Measurements from ENCODE around the gene CNTLN. TPM values are rescaled to one million over a fixed set of nuclear protein-coding genes. Genes with fewer than 3 reads are reported as not detected.

The CNTLN gene
- total and polyA plus RNA-seq, 9 of the 15 experiments (the other 6 are each of a cell fraction or from before 2014, with no cell fraction given), result 0.08 TPM; not detected in 8

DNA sequence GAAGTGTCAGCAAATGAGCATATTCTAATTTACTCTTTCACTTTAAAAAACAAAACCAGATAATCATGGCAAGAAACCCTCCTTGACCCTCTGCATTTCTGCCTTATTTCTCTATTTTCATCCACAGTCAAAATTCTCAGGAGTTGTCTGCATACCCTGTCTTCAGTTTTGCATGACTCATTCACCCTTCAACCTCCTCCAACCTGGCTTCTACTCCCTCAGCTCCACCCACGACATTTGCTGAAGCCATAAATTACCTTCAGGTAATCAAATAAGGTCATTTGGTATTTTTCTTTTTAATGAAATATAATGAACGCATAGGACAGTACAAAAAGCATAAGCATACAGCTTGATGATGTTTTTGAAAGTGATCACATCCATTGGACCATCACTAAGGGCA, 416.2 kb downstream of the CNTLN start:
- TF ChIP-seq RBM39 (optimal IDR thresholded peaks at IDR 0.05; ENCODE audit: low read depth, low read length) (no peak), ZNF57 (CRISPR knock-in tag; IDR thresholded peaks at IDR 0.05) (no peak), GTF2E2 (tag; IDR thresholded peaks at IDR 0.05) (no peak), ARID1B (IDR thresholded peaks at IDR 0.05) (no peak)
- DNase-seq (ENCODE audit: extremely low read depth in 1 of 4, low spot score in 3 of 4) (no peak), FAIRE-seq (no peak), ATAC-seq (no peak)
- H3K9me1 ChIP-seq (ENCODE audit: control insufficient read depth, insufficient read depth, low read length), result no peaks in the 10 kb centered on the region
- BruUV-seq (replicated peaks), result no TSS peak
- no peaks in the 10 kb centered on the region for H4K20me1 ChIP-seq (replicated peaks; ENCODE audit: control insufficient read depth, insufficient read depth, low read length)
- WGBS (ENCODE audit: insufficient coverage, low coverage, missing lambda C conversion rate), result 0% methylated on average over 2 of the region's 2 CpGs
- ChIA-PET POLR2A (no interaction called here), CTCF (ENCODE audit: low intra/inter-chr PET ratio) (no interaction called here)
- no peaks in the 10 kb centered on the region for H3K27me3 ChIP-seq (ENCODE audit: control insufficient read depth in 2 of 2, insufficient read depth in 2 of 2, low read length in 2 of 2)
- H3K4me3 ChIP-seq, result no peak overlapping the region
- intact Hi-C loops (cut with micrococcal nuclease) (no loop called here), in situ Hi-C loops (cut with MboI) (no loop called here)
- no peaks in the 10 kb centered on the region for H3K36me3 ChIP-seq (ENCODE audit: control insufficient read depth, insufficient read depth, low read length)
- no peak overlapping the region for H3K4me2 ChIP-seq (ENCODE audit: insufficient read depth, low read length)
- H3K79me2 ChIP-seq (ENCODE audit: control insufficient read depth, insufficient read depth, low read length), result no peaks in the 10 kb centered on the region
- H3K9me3 ChIP-seq (replicated peaks; ENCODE audit: control insufficient read depth, insufficient read depth, low read depth, low read length), result no peaks in the 10 kb centered on the region
- H3K4me1 ChIP-seq (replicated peaks in 1 of 2; ENCODE audit: control insufficient read depth in 2 of 2, insufficient read depth in 2 of 2, low read length in 2 of 2), result no peaks in the 10 kb centered on the region
- no peak overlapping the region for H2AFZ ChIP-seq (ENCODE audit: low read depth, low read length)
- no peak overlapping the region for H3K9ac ChIP-seq (ENCODE audit: insufficient read depth in 1 of 2, low read depth in 2 of 2, low read length in 2 of 2)
- no peak overlapping the region for H3K27ac ChIP-seq (ENCODE audit: extremely low read depth, low read depth, low read length)

Small RNA genes lying within 50 kb of the gene (small RNA-seq; reads per million reads assigned to genes)
- gene RPS29P33, result not detected
